GM12878 (cell line): ENCODE measurements around the gene CAB39. TPM values are rescaled to one million over a fixed set of nuclear protein-coding genes. Genes with fewer than 3 reads are reported as not detected.

ENCODE experiments used
- ATAC-seq: fragments of 200-7000 bp; cut with Tn5 transposase; 3 replicates; pipeline ENCODE4 v1.9.1; 2020; ENCODE audit warnings: mild to moderate bottlenecking, moderate library complexity
- BruUV-seq: library from RNA; stranded (reverse); fragments of 400-500 nt; replicated peaks from 2 replicates; lab custom pipeline; 2021; lab: Mats Ljungman, UMichigan
- CTCF ChIA-PET: fragments of 300-600 bp; sonication (Branson Sonifier 250); formaldehyde crosslinking; extraction: SDS; loops from one replicate; lab custom pipeline; 2021; ENCODE audit warnings: inconsistent platforms; lab: Yijun Ruan, JAX
- POLR2A ChIA-PET: fragments of 350-600 bp; formaldehyde crosslinking; extraction: SDS; loops from one replicate; lab custom pipeline; 2021; ENCODE audit warnings: inconsistent platforms; lab: Charles Lee
- RAD21 ChIA-PET: fragments of 300-600 bp; sonication (Branson Sonifier 250); formaldehyde crosslinking; loops from one replicate; lab custom pipeline; 2023; ENCODE audit warnings: antibody characterized with exemption; ENCODE audit not compliant: unreplicated experiment; lab: Charles Lee
- SMC1A ChIA-PET: fragments of 300-600 bp; sonication (Branson Sonifier 250); formaldehyde crosslinking; loops from one replicate; lab custom pipeline; 2023; ENCODE audit not compliant: unreplicated experiment, uncharacterized antibody; lab: Charles Lee
- DNase-seq: peaks from one replicate; pipeline ENCODE4 v3.0.0-alpha.2; 2011; ENCODE audit warnings: low read depth, low spot score
- FAIRE-seq: peaks from 3 replicates; lab custom pipeline; 2011; peaks lifted over from hg19 to GRCh38; lab: Jason Lieb, UNC
- H2AFZ ChIP-seq: 2 replicates; pipeline ENCODE4 v1.6.0; 2011; ENCODE audit warnings: low read depth, low read length, control low read depth; ENCODE audit not compliant: control insufficient read depth
- H3K27ac ChIP-seq: 2 replicates; pipeline ENCODE4 v1.5.1; 2011; ENCODE audit warnings: control low read depth; ENCODE audit not compliant: control insufficient read depth, insufficient read depth
- H3K27me3 ChIP-seq, 2 experiments: replicated peaks in 1 of 2; 2 replicates each; pipeline versions ENCODE4 v1.6.0 to v1.6.1; 2011; ENCODE audit warnings: low read length in 1 of 2; ENCODE audit not compliant: control insufficient read depth in 2 of 2, insufficient read depth in 2 of 2
- H3K36me3 ChIP-seq, 2 experiments: 2 replicates each; pipeline ENCODE4 v1.5.1; 2011; ENCODE audit warnings: low read length in 1 of 2; ENCODE audit not compliant: control insufficient read depth in 2 of 2, insufficient read depth in 2 of 2
- H3K4me1 ChIP-seq: 2 replicates; pipeline ENCODE4 v1.6.1; 2011; ENCODE audit warnings: mild to moderate bottlenecking, low read length, moderate library complexity, mixed read lengths; ENCODE audit not compliant: control insufficient read depth, insufficient read depth
- H3K4me2 ChIP-seq: 2 replicates; pipeline ENCODE4 v1.6.0; 2011; ENCODE audit warnings: control low read depth; ENCODE audit not compliant: control insufficient read depth, insufficient read depth
- H3K4me3 ChIP-seq: fragments of 200-600 bp; sonication (generic); 2 replicates; pipeline ENCODE4 v1.5.1; 2016
- H3K79me2 ChIP-seq: 2 replicates; pipeline ENCODE4 v1.6.0; 2011; ENCODE audit warnings: low read length; ENCODE audit not compliant: control insufficient read depth, insufficient read depth
- H3K9ac ChIP-seq: 2 replicates; pipeline ENCODE4 v1.8.0; 2011; ENCODE audit warnings: low read length, control low read depth, mixed read lengths; ENCODE audit not compliant: control insufficient read depth, insufficient read depth
- H3K9me3 ChIP-seq: replicated peaks from 3 replicates; pipeline ENCODE4 v1.5.1; 2011; ENCODE audit warnings: mild to moderate bottlenecking, low read length; ENCODE audit not compliant: control insufficient read depth, insufficient read depth
- H4K20me1 ChIP-seq: 2 replicates; pipeline ENCODE4 v1.6.0; 2011; ENCODE audit not compliant: control insufficient read depth, insufficient read depth
- ESRRA ChIP-seq: IDR thresholded peaks from 2 replicates; pipeline ENCODE4 v1.6.1; 2012; ENCODE audit warnings: mild to moderate bottlenecking, low read length, improper control_type of control experiment
- FOXM1 ChIP-seq: IDR thresholded peaks from 2 replicates; pipeline ENCODE4 v1.6.1; 2012; ENCODE audit warnings: low read depth, mild to moderate bottlenecking, inconsistent platforms, low read length, moderate library complexity
- POLR2AphosphoS5 ChIP-seq: IDR thresholded peaks from 2 replicates; pipeline ENCODE4 v1.6.1; 2011; ENCODE audit warnings: mild to moderate bottlenecking, low read length, inconsistent platforms
- RCOR1 ChIP-seq: conservative IDR thresholded peaks from 2 replicates; pipeline ENCODE4 v1.6.1; 2012; ENCODE audit warnings: low read depth, low read length, improper control_type of control experiment
- TARDBP ChIP-seq: IDR thresholded peaks from 2 replicates; pipeline ENCODE4 v1.6.1; 2016; ENCODE audit warnings: borderline replicate concordance
- whole genome bisulfite sequencing: methylation state at CpG from one replicate; pipeline ENCODE4 v1.1.6; 2016; ENCODE audit warnings: low lambda C conversion rate; ENCODE audit not compliant: insufficient replicate concordance, insufficient coverage; ENCODE audit errors: missing lambda C conversion rate; 5-methylcytosine and 5-hydroxymethylcytosine counted together
- in situ Hi-C: fragments of 300-500 bp; cut with MboI; formaldehyde crosslinking; loops from 9 replicates; pipeline ENCODE4 v1.14.3; 2018; ENCODE audit warnings: mixed read lengths
- intact Hi-C: fragments of 100-400 bp; cut with micrococcal nuclease; formaldehyde crosslinking; loops from one replicate; pipeline ENCODE4 v1.14.2; 2022; ENCODE audit not compliant: unreplicated experiment
- polyA plus RNA-seq, 11 experiments: library from polyadenylated mRNA; depleted of rRNA in 4 of 11; unstranded in 6 of 11; stranded (reverse) in 5 of 11; fragments of >200 nt; fragmentation: Nextera tagmentation in 4 of 11; fragmentation: Illumina TruSeq in 1 of 11; extraction: Ambion mirVana in 4 of 11; extraction: Trizol in 1 of 11; gene quantifications; 1 replicate in 1 of 11; 2 replicates in 10 of 11; pipeline versions ENCODE4 v1.2.1 to v1.2.3, GENCODE V29; 2011 to 2016; ENCODE audit warnings: inconsistent platforms in 2 of 11, missing spikeins in 2 of 11, low read depth in 1 of 11
- total RNA-seq, 4 experiments: library from RNA; depleted of rRNA in 3 of 4; stranded (reverse); fragments of >200 nt in 3 of 4; fragmentation: Illumina TruSeq in 1 of 4; extraction: Trizol in 1 of 4; gene quantifications; 2 replicates each; pipeline versions ENCODE4 v1.2.1 to v1.2.3, GENCODE V29; 2013 to 2021

Gene CAB39
- total and polyA plus RNA-seq, 10 of the 15 experiments (the other 5 are each of a cell fraction or from before 2014, with no cell fraction given): 13.3 to 129 (median 62.9) TPM

GRCh38 chr2:230821261-230821990 lies 108.8 kb downstream of the CAB39 start:
- DNase-seq (no peak), FAIRE-seq (no peak), ATAC-seq (no peak)
- Histone ChIP-seq H3K4me2 (no peak overlapping the region), H3K9me3 (no peaks in the 10 kb centered on the region), H4K20me1 (no peaks in the 10 kb centered on the region; the same call in 1 of the 2 replicates), H3K9ac (no peak overlapping the region), H3K27me3 (no peaks in the 10 kb centered on the region), H3K4me1 (no peaks in the 10 kb centered on the region), H3K4me3 (no peak overlapping the region), H3K36me3 (peaks cover 8 to 27% of the 10 kb centered on the region in 2 experiments), H2AFZ (no peak overlapping the region), H3K79me2 (no peaks in the 10 kb centered on the region), H3K27ac (no peak overlapping the region)
- POLR2A ChIA-PET: no interaction called here
- intact Hi-C loops: loop anchor here (5.0 to 10.0 kb wide), 2 partner anchors 81 to 573 kb away; partner anchors contain the start of gene B3GNT7
- SMC1A ChIA-PET: interaction anchor here (0.8 to 3.4 kb wide), 4 partner anchors 27 to 734 kb away, joined by 3 to 61 read pairs (median 3); no protein-coding TSS in a partner anchor
- TF ChIP-seq RCOR1 (no peak), FOXM1 (no peak), ESRRA (no peak), POLR2AphosphoS5 (0 out of 2 replicates have a peak, but pooled peaks have one; percentile 42), TARDBP (no peak)
- CTCF ChIA-PET: interaction anchor here (0.9 to 1.6 kb wide), 2 partner anchors 27 to 166 kb away, joined by 5 to 7 read pairs; no protein-coding TSS in a partner anchor
- no TSS peak for BruUV-seq
- in situ Hi-C loops: no loop called here
- RAD21 ChIA-PET: interaction anchor here (1.0 kb wide), 1 partner anchor 19 kb away, joined by 3 read pairs; no protein-coding TSS in a partner anchor
- 90% methylated on average over 18 of the region's 18 CpGs for WGBS
